Measurements from ENCODE around the gene ZG16. TPM values are rescaled to one million over a fixed set of nuclear protein-coding genes. Genes with fewer than 3 reads are reported as not detected.

ZG16 gene
- total and polyA plus RNA-seq, 2 of the 8 experiments (the other 6 are each of a cell fraction or from before 2014, with no cell fraction given), result not detected

- Histone ChIP-seq H3K23ac (ENCODE audit: insufficient read length) (no peak overlapping the region), H4K20me1 (replicated peaks in 1 of 2; ENCODE audit: control insufficient read depth in 1 of 2, insufficient read depth in 2 of 2, low read length in 2 of 2) (no peaks in the 10 kb centered on the region), H3K56ac (replicated peaks; ENCODE audit: insufficient read length, low read depth, low read length) (no peak overlapping the region), H3K4me3 (ENCODE audit: extremely low read depth in 1 of 4, insufficient read depth in 2 of 4, low read depth in 3 of 4, low read length in 4 of 4) (no peak overlapping the region), H2AFZ (ENCODE audit: low read length) (no peak overlapping the region), H3K18ac (ENCODE audit: extremely low read depth, low read length) (no peak overlapping the region), H2BK15ac (ENCODE audit: low read length) (0 out of 2 replicates have a peak overlapping the region, but pooled peaks have one; percentile 19), H3K14ac (ENCODE audit: insufficient read length) (no peak overlapping the region), H4K8ac (ENCODE audit: extremely low read depth, insufficient read depth, low read length) (no peak overlapping the region), H3K27ac (ENCODE audit: low read depth, low read length) (no peak overlapping the region), H4K5ac (ENCODE audit: insufficient read length, low read depth, low read length) (no peak overlapping the region), H2BK5ac (ENCODE audit: low read depth, low read length) (no peak overlapping the region; the same call in 1 of the 2 replicates), H2BK120ac (replicated peaks; ENCODE audit: low read depth, low read length) (no peak overlapping the region), H3K4ac (replicated peaks; ENCODE audit: insufficient read length, low read depth, low read length) (no peak overlapping the region), H2BK20ac (ENCODE audit: low read length) (0 out of 2 replicates have a peak overlapping the region, but pooled peaks have one; percentile 8), H3K4me1 (replicated peaks in 1 of 4; ENCODE audit: control insufficient read depth in 3 of 4, insufficient read depth in 4 of 4, low read length in 3 of 4) (no peaks in the 10 kb centered on the region), H3K79me1 (ENCODE audit: low read depth, low read length) (no peaks in the 10 kb centered on the region), H3K36me3 (ENCODE audit: control insufficient read depth in 2 of 4, insufficient read depth in 4 of 4, low read length in 3 of 4) (no peaks in the 10 kb centered on the region), H3K4me2 (ENCODE audit: insufficient read depth in 1 of 2, low read depth in 2 of 2, low read length in 2 of 2) (no peak overlapping the region), H3K23me2 (ENCODE audit: low read depth, low read length) (no peaks in the 10 kb centered on the region), H3K9me3 (ENCODE audit: insufficient read depth in 2 of 2, low read depth in 1 of 2, low read length in 1 of 2) (no peaks in the 10 kb centered on the region), H3K79me2 (ENCODE audit: control insufficient read depth in 1 of 2, insufficient read depth in 2 of 2, low read length in 2 of 2) (no peaks in the 10 kb centered on the region), H3K9ac (replicated peaks in 1 of 4; ENCODE audit: extremely low read depth in 1 of 4, low read depth in 3 of 4, low read length in 3 of 4) (no peak overlapping the region), H2BK12ac (ENCODE audit: low read depth, low read length) (no peak overlapping the region), H4K91ac (replicated peaks; ENCODE audit: insufficient read length, low read length) (no peak overlapping the region), H3K27me3 (replicated peaks in 1 of 4; ENCODE audit: control insufficient read depth in 3 of 4, extremely low read depth in 1 of 4, insufficient read depth in 3 of 4, low read length in 3 of 4) (no peaks in the 10 kb centered on the region; a peak in 1 of 7 replicates), H2AK5ac (ENCODE audit: low read depth, low read length) (no peak overlapping the region)
- CTCF ChIA-PET (ENCODE audit: partially characterized antibody), result interaction anchor here (0.6 to 2.3 kb wide), 5 partner anchors 10 to 74 kb away, joined by 3 to 15 read pairs (median 3); no protein-coding TSS in a partner anchor
- no peak for DNase-seq (ENCODE audit: low read depth in 1 of 2, low spot score in 2 of 2)
- TF ChIP-seq GABPA (IDR thresholded peaks at IDR 0.05; ENCODE audit: borderline replicate concordance, insufficient read depth, low read length), result no peak
- TF ChIP-seq RAD21 (IDR thresholded peaks at IDR 0.05 in 1 of 2, conservative IDR thresholded peaks at IDR 0.05 in 1 of 2; ENCODE audit: low read depth in 2 of 2, low read length in 2 of 2), result no peak
- no peak for TF ChIP-seq CTCF (IDR thresholded peaks at IDR 0.05; ENCODE audit: control extremely low read depth in 1 of 3, insufficient read depth in 1 of 3, low read depth in 1 of 3, low read length in 3 of 3)
- TF ChIP-seq FOSL1 (IDR thresholded peaks at IDR 0.05; ENCODE audit: insufficient read depth, low read depth, low read length), result no peak
- no peak for TF ChIP-seq RNF2 (IDR thresholded peaks at IDR 0.05; ENCODE audit: borderline replicate concordance, low read depth, low read length, missing control alignments, poor library complexity, severe bottlenecking)
- TF ChIP-seq SP2 (IDR thresholded peaks at IDR 0.05; ENCODE audit: low read length), result no peak
- POLR2A ChIA-PET (ENCODE audit: partially characterized antibody), result interaction anchor here (0.8 to 1.3 kb wide), 6 partner anchors 10 to 75 kb away, joined by 3 to 5 read pairs (median 3); no protein-coding TSS in a partner anchor
- FAIRE-seq, result no peak
- 83% methylated on average over 5 of the region's 5 CpGs; no CpG with 5 or more reads in 1 of the 2 experiments for WGBS, 2 experiments (ENCODE audit: extremely low coverage in 1 of 2, insufficient coverage in 1 of 2, insufficient read length in 1 of 2, insufficient replicate concordance in 2 of 2, low coverage in 1 of 2, low lambda C conversion rate in 2 of 2, missing lambda C conversion rate in 1 of 2)
These were observed 3.3 kb upstream of the ZG16 start for GRCh38 chr16:29774730-29775129.
